Lower lobe of right lung (tissue), 2 donors: ENCODE results near the gene ST3GAL3. TPM values are rescaled to one million over a fixed set of nuclear protein-coding genes. Genes with fewer than 3 reads are reported as not detected.

Experiments used
- ATAC-seq, 2 donors: fragments of 200-7000 bp; cut with Tn5 transposase; one replicate each; pipeline ENCODE4 v1.9.1; 2020 to 2022; ENCODE audit warnings: mild to moderate bottlenecking in 2 of 2, moderate library complexity in 2 of 2
- DNase-seq: peaks from one replicate; pipeline ENCODE4 v3.0.0-alpha.2; 2020
- H3K27ac ChIP-seq: fragments of 200-600 bp; one replicate; pipeline ENCODE4 v1.8.0; 2022
- H3K27me3 ChIP-seq: fragments of 200-600 bp; one replicate; pipeline ENCODE4 v1.8.0; 2022; ENCODE audit warnings: low read depth
- H3K36me3 ChIP-seq: fragments of 200-600 bp; one replicate; pipeline ENCODE4 v1.8.0; 2022; ENCODE audit warnings: mild to moderate bottlenecking
- H3K4me1 ChIP-seq: fragments of 200-600 bp; one replicate; pipeline ENCODE4 v1.8.0; 2022
- H3K4me3 ChIP-seq: fragments of 200-600 bp; one replicate; pipeline ENCODE4 v1.8.0; 2022; ENCODE audit warnings: mild to moderate bottlenecking
- H3K9me3 ChIP-seq: fragments of 200-600 bp; one replicate; pipeline ENCODE4 v1.8.0; 2022
- CTCF ChIP-seq: fragments of 200-600 bp; IDR thresholded peaks from one replicate; pipeline ENCODE4 v1.8.0; 2022; ENCODE audit warnings: antibody characterized with exemption, mild to moderate bottlenecking
- intact Hi-C: fragments of 100-400 bp; cut with DNase I; formaldehyde crosslinking; loops from one replicate; pipeline ENCODE4 v1.11.0; 2022
- total RNA-seq: library from RNA; stranded (reverse); fragmentation: NEBNext Ultra II Directional; extraction: Animal tissue kit (Norgen Biotek cat#: 25700); gene quantifications from one replicate; pipeline ENCODE4 v1.2.1, GENCODE V29; 2021
- donor health status: DM: no; HTN: yes; CAD: no; lungs with severe emphysema.

ST3GAL3 gene
- total RNA-seq, 1 donor from 2014 or later = 23.6 TPM

- DNase-seq (no peak), ATAC-seq (no peak)
- no peak overlapping the region for H3K27ac ChIP-seq
- TF ChIP-seq CTCF = no peak
- H3K36me3 ChIP-seq = peaks cover 100% of the 10 kb centered on the region
- no peaks in the 10 kb centered on the region for H3K27me3 ChIP-seq
- H3K9me3 ChIP-seq = no peaks in the 10 kb centered on the region
- H3K4me1 ChIP-seq = no peaks in the 10 kb centered on the region
- no peak overlapping the region for H3K4me3 ChIP-seq
- intact Hi-C loops = no loop called here
Observed at GRCh38 chr1:43688109-43688387, 19.3 kb upstream of the ST3GAL3 start.

GRCh38 chr1:43688594-43689000, 18.7 kb upstream of the ST3GAL3 start:
- Histone ChIP-seq H3K27me3 (no peaks in the 10 kb centered on the region), H3K4me3 (no peak overlapping the region), H3K27ac (no peak overlapping the region), H3K36me3 (peaks cover 100% of the 10 kb centered on the region), H3K9me3 (no peaks in the 10 kb centered on the region), H3K4me1 (no peaks in the 10 kb centered on the region)
- TF ChIP-seq CTCF = no peak
- intact Hi-C loops = no loop called here
- no peak for ATAC-seq
- no peak for DNase-seq

- ATAC-seq (no peak), DNase-seq (no peak)
- no peak overlapping the region for H3K27ac ChIP-seq
- H3K9me3 ChIP-seq = no peaks in the 10 kb centered on the region
- TF ChIP-seq CTCF = no peak
- H3K36me3 ChIP-seq = peaks cover 100% of the 10 kb centered on the region
- no peak overlapping the region for H3K4me3 ChIP-seq
- no peaks in the 10 kb centered on the region for H3K4me1 ChIP-seq
- H3K27me3 ChIP-seq = no peaks in the 10 kb centered on the region
- intact Hi-C loops = no loop called here
Observed at GRCh38 chr1:43689289-43689688, 18.0 kb upstream of the ST3GAL3 start.

- no peak for ATAC-seq
- Histone ChIP-seq H3K36me3 (peaks cover 100% of the 10 kb centered on the region), H3K9me3 (no peaks in the 10 kb centered on the region), H3K4me1 (no peaks in the 10 kb centered on the region), H3K4me3 (no peak overlapping the region), H3K27me3 (no peaks in the 10 kb centered on the region), H3K27ac (no peak overlapping the region)
- intact Hi-C loops = no loop called here
- no peak for DNase-seq
- TF ChIP-seq CTCF = no peak
Observed at GRCh38 chr1:43691871-43692815, 15.2 kb upstream of the ST3GAL3 start.

GRCh38 chr1:43693371-43693770, 14.0 kb upstream of the ST3GAL3 start:
- H3K36me3 ChIP-seq = peaks cover 100% of the 10 kb centered on the region
- ATAC-seq = no peak
- no peaks in the 10 kb centered on the region for H3K9me3 ChIP-seq
- H3K27ac ChIP-seq = no peak overlapping the region
- intact Hi-C loops = no loop called here
- H3K27me3 ChIP-seq = no peaks in the 10 kb centered on the region
- no peaks in the 10 kb centered on the region for H3K4me1 ChIP-seq
- no peak overlapping the region for H3K4me3 ChIP-seq
- no peak for TF ChIP-seq CTCF
- no peak for DNase-seq
